ENCODE results near the gene WDR74.

Gene WDR74

DNA sequence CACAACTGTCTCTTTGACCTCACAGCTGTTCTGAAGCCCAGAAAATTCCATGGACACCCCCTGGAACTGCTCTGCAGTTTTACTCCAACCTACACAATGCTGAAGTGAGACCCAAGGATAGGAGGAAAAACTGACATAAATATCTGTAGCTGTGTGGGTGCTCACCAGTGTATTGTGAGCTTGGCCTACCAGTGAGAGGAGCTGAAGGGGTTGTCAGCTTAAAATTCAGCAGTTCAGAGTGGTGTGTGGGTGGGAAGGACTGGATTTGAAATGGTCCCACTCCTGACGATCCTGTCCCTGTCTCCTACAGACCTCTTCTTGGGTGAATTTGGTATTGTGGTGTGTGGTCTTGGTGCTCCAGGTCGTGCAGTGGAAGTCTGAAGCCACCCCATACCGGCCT is 49.8 kb downstream of the WDR74 start:
- Histone ChIP-seq H3K36me3 (ENCODE audit: control insufficient read depth, insufficient read depth, low read length) (no peaks in the 10 kb centered on the region), H3K27me3 (ENCODE audit: control insufficient read depth, insufficient read depth, low read length) (no peaks in the 10 kb centered on the region), H3K4me3 (ENCODE audit: low read depth, low read length) (no peak overlapping the region), H3K79me2 (peaks cover 2% of the 10 kb centered on the region), H3K9ac (no peak overlapping the region), H3K4me1 (peaks cover 5% of the 10 kb centered on the region), H3K27ac (no peak overlapping the region), H2AFZ (no peak overlapping the region), H3K9me3 (ENCODE audit: control insufficient read depth, low read length) (no peaks in the 10 kb centered on the region), H3K4me2 (ENCODE audit: low read length) (no peak overlapping the region)
- TF ChIP-seq, protein P1, sequence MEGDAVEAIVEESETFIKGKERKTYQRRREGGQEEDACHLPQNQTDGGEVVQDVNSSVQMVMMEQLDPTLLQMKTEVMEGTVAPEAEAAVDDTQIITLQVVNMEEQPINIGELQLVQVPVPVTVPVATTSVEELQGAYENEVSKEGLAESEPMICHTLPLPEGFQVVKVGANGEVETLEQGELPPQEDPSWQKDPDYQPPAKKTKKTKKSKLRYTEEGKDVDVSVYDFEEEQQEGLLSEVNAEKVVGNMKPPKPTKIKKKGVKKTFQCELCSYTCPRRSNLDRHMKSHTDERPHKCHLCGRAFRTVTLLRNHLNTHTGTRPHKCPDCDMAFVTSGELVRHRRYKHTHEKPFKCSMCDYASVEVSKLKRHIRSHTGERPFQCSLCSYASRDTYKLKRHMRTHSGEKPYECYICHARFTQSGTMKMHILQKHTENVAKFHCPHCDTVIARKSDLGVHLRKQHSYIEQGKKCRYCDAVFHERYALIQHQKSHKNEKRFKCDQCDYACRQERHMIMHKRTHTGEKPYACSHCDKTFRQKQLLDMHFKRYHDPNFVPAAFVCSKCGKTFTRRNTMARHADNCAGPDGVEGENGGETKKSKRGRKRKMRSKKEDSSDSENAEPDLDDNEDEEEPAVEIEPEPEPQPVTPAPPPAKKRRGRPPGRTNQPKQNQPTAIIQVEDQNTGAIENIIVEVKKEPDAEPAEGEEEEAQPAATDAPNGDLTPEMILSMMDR (IDR thresholded peaks at IDR 0.05), result no peak

DNA sequence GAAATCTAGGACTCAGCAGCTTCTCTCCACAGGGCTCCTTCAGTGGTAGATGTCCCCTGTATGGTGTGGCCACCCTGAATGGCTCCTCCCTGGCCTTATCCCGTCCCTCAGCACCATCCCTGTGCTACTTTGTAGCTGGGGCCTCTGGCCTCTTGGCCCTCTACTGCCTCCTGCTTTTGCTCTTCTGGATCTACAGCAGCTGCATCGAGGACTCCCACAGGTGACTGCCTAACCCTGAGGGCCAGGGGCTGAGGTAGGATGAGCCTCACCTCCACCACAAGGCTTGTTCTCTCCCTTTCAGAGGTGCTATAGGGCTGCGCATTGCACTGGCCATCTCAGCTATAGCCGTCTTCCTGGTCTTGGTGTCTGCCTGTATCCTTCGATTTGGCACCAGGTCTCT is 50.4 kb downstream of the WDR74 start:
- peaks cover 2% of the 10 kb centered on the region for H3K79me2 ChIP-seq
- H3K9ac ChIP-seq, result no peak overlapping the region
- H3K36me3 ChIP-seq (ENCODE audit: control insufficient read depth, insufficient read depth, low read length), result no peaks in the 10 kb centered on the region
- H3K27ac ChIP-seq, result no peak overlapping the region
- peaks cover 5% of the 10 kb centered on the region for H3K4me1 ChIP-seq
- no peak overlapping the region for H2AFZ ChIP-seq
- H3K4me3 ChIP-seq (ENCODE audit: low read depth, low read length), result no peak overlapping the region
- no peaks in the 10 kb centered on the region for H3K9me3 ChIP-seq (ENCODE audit: control insufficient read depth, low read length)
- TF ChIP-seq, protein P1 (IDR thresholded peaks at IDR 0.05), result no peak
- no peak overlapping the region for H3K4me2 ChIP-seq (ENCODE audit: low read length)
- H3K27me3 ChIP-seq (ENCODE audit: control insufficient read depth, insufficient read depth, low read length), result no peaks in the 10 kb centered on the region

DNA sequence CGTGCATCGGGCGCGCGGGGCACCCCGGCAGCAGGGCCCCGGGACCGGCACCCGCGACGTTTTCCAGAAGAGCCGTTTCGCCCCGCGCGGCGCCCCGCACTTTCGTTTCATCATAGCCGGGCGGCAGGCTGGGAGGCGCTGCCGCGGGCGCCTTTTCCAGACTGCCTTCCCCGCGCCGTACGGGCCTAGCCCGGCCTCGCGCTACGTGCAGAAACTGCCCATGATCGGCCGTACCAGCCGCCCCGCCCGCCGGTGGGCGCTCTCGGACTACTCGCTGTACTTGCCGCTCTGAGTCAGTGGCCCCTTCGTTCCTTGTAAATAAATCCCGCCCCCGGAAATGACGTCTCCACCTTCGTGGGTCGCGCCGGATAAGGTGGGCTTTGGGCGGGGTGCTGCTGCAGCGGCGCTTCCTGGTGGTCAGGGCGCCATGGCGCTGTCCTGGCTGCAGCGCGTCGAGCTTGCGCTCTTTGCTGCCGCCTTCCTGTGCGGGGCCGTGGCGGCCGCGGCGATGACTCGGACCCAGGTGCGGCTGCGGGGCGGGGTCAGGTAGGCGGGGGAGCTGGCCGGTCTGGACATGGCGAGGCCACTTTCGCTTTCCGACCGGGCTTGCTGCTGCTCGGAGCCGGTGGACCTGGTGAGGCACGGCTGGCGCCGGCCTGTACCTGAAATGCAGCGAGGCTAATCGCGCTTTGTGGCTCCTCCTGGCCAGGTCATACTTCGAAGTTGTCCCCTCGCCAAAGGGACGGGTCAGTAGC is 52.2 kb downstream of the WDR74 start, which contains the start of gene TMEM179B:
TSS of gene TMEM179B (plus strand) at position 398 of the 755 bp plus-strand sequence. CDS start at position 428, 30 bp downstream.
- H3K4me3 ChIP-seq (ENCODE audit: low read depth, low read length), result peak within 1 kb of the TSS; percentile 70
- peaks cover 2% of the 10 kb centered on the region for H3K79me2 ChIP-seq
- H2AFZ ChIP-seq, result peak within 1 kb of the TSS; percentile 74
- no peaks in the 10 kb centered on the region for H3K27me3 ChIP-seq (ENCODE audit: control insufficient read depth, insufficient read depth, low read length)
- peak within 1 kb of the TSS; percentile 84 for H3K27ac ChIP-seq
- no peaks in the 10 kb centered on the region for H3K36me3 ChIP-seq (ENCODE audit: control insufficient read depth, insufficient read depth, low read length)
- H3K4me1 ChIP-seq, result peaks cover 5% of the 10 kb centered on the region
- no peaks in the 10 kb centered on the region for H3K9me3 ChIP-seq (ENCODE audit: control insufficient read depth, low read length)
- H3K4me2 ChIP-seq (ENCODE audit: low read length), result peak within 1 kb of the TSS; percentile 79
- TF ChIP-seq, protein P1 (IDR thresholded peaks at IDR 0.05), result peak; percentile 37
- peak within 1 kb of the TSS; percentile 43 for H3K9ac ChIP-seq

DNA sequence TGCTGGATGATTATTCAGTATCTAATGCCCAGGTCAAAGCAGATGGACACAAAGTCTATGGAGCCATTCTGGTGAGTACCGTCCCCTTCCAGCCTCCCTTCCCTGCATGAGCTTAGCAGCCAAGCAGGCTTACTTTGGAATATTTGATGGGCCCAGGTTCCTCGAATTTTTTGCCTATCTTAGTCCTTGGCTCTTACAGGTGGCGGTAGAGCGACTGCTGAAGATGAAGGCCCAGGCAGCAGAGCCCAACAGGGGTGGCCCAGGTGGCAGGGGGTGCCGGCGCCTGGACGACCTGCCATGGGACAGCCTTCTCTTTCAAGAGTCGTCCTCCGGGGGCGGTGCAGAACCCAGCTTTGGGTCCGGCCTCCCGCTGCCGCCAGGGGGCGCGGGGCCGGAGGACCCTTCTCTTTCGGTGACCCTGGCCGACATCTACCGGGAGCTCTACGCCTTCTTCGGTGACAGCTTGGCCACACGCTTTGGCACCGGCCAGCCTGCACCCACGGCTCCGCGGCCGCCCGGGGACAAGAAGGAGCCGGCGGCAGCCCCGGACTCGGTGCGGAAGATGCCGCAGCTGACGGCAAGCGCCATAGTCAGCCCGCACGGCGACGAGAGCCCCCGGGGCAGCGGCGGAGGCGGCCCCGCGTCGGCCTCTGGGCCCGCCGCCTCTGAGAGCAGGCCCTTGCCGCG is 52.9 kb downstream of the WDR74 start:
- H3K36me3 ChIP-seq (ENCODE audit: control insufficient read depth, insufficient read depth, low read length), result no peaks in the 10 kb centered on the region
- no peak overlapping the region for H3K9ac ChIP-seq
- H3K27me3 ChIP-seq (ENCODE audit: control insufficient read depth, insufficient read depth, low read length), result no peaks in the 10 kb centered on the region
- H3K27ac ChIP-seq, result peak overlapping the region; percentile 84
- TF ChIP-seq, protein P1 (IDR thresholded peaks at IDR 0.05), result peak; percentile 89
- peak overlapping the region; percentile 79 for H3K4me2 ChIP-seq (ENCODE audit: low read length)
- H3K79me2 ChIP-seq, result peaks cover 1% of the 10 kb centered on the region
- peak overlapping the region; percentile 74 for H2AFZ ChIP-seq
- H3K9me3 ChIP-seq (ENCODE audit: control insufficient read depth, low read length), result no peaks in the 10 kb centered on the region
- peaks cover 3% of the 10 kb centered on the region for H3K4me1 ChIP-seq
- H3K4me3 ChIP-seq (ENCODE audit: low read depth, low read length), result peak overlapping the region; percentile 70
